ENCODE results near the gene MMP15.

- TF ChIP-seq POLR2AphosphoS5 (IDR thresholded peaks at IDR 0.05) (no peak), CTCF (IDR thresholded peaks at IDR 0.05) (no peak), POLR2A (IDR thresholded peaks at IDR 0.05) (no peak)
Measured at GRCh38 chr16:57994361-57994760, 31.2 kb upstream of the MMP15 start.
